Endothelial cell of umbilical vein (primary cell): ENCODE measurements around the gene STRBP. TPM values are rescaled to one million over a fixed set of nuclear protein-coding genes. Genes with fewer than 3 reads are reported as not detected.

Source experiments
- BruUV-seq: library from RNA; stranded (reverse); fragments of 400-500 nt; replicated peaks from 2 replicates; lab custom pipeline; 2021; lab: Mats Ljungman, UMichigan
- CTCF ChIA-PET: fragments of 300-600, 350-600 bp; sonication (Branson Sonifier 250); formaldehyde crosslinking; loops from one replicate; lab custom pipeline; 2021; ENCODE audit warnings: antibody characterized with exemption, inconsistent platforms; lab: Charles Lee
- POLR2A ChIA-PET: fragments of 300-600, 350-600 bp; sonication (Branson Sonifier 250); formaldehyde crosslinking; loops from one replicate; lab custom pipeline; 2021; ENCODE audit warnings: antibody characterized with exemption, inconsistent platforms; lab: Charles Lee
- DNase-seq: peaks from one replicate; pipeline ENCODE4 v3.0.0-alpha.2; 2011; ENCODE audit warnings: low read depth, low spot score
- FAIRE-seq: peaks from 2 replicates; lab custom pipeline; 2011; peaks lifted over from hg19 to GRCh38; lab: Jason Lieb, UNC
- H2AFZ ChIP-seq: 2 replicates; pipeline ENCODE4 v1.6.0; 2012; ENCODE audit warnings: low read depth, low read length, control low read depth, inconsistent platforms
- H3K27ac ChIP-seq: 2 replicates; pipeline ENCODE4 v1.5.1; 2011; ENCODE audit warnings: low read depth, mild to moderate bottlenecking, control low read depth, low read length, moderate library complexity; ENCODE audit not compliant: insufficient read depth
- H3K27me3 ChIP-seq, 2 experiments: 2 replicates each; pipeline versions ENCODE4 v1.6.0 to v1.6.1; 2011; ENCODE audit warnings: low read length in 2 of 2, mixed read lengths in 1 of 2; ENCODE audit not compliant: control insufficient read depth in 2 of 2, insufficient read depth in 2 of 2
- H3K36me3 ChIP-seq, 2 experiments: 2 replicates in 1 of 2; 3 replicates in 1 of 2; pipeline ENCODE4 v1.5.1; 2011; ENCODE audit warnings: low read length in 2 of 2, mild to moderate bottlenecking in 1 of 2, moderate library complexity in 1 of 2; ENCODE audit not compliant: control insufficient read depth in 2 of 2, insufficient read depth in 2 of 2; ENCODE audit errors: extremely low read depth in 1 of 2
- H3K4me1 ChIP-seq: 3 replicates; pipeline ENCODE4 v1.5.1; 2011; ENCODE audit warnings: mild to moderate bottlenecking, low read length; ENCODE audit not compliant: control insufficient read depth, insufficient read depth; ENCODE audit errors: extremely low read depth
- H3K4me2 ChIP-seq: 2 replicates; pipeline ENCODE4 v1.6.1; 2011; ENCODE audit warnings: low read length, control low read depth, mixed read lengths; ENCODE audit not compliant: insufficient read depth
- H3K4me3 ChIP-seq, 3 experiments: fragments of 200-600 bp in 1 of 3; sonication (generic), shearing (Covaris generic) in 1 of 3; replicated peaks in 1 of 3; 2 replicates each; pipeline ENCODE4 v1.5.1; 2011 to 2016; ENCODE audit warnings: control low read depth in 3 of 3, low read length in 3 of 3, mild to moderate bottlenecking in 2 of 3, inconsistent platforms in 1 of 3, low read depth in 1 of 3, moderate library complexity in 1 of 3; ENCODE audit not compliant: insufficient read depth in 1 of 3
- H3K79me2 ChIP-seq: 2 replicates; pipeline ENCODE4 v1.6.0; 2012; ENCODE audit warnings: low read length, inconsistent platforms; ENCODE audit not compliant: control insufficient read depth, insufficient read depth
- H3K9ac ChIP-seq: replicated peaks from 2 replicates; pipeline ENCODE3; 2011; ENCODE audit warnings: low read length, control low read depth; ENCODE audit not compliant: insufficient read depth; ENCODE audit errors: extremely low read depth
- H3K9me1 ChIP-seq: replicated peaks from 3 replicates; pipeline ENCODE4 v1.6.0; 2011; ENCODE audit warnings: mild to moderate bottlenecking, low read length; ENCODE audit not compliant: control insufficient read depth, insufficient read depth; ENCODE audit errors: extremely low read depth
- H3K9me3 ChIP-seq: replicated peaks from 2 replicates; pipeline ENCODE4 v1.5.1; 2012; ENCODE audit warnings: low read length, inconsistent platforms; ENCODE audit not compliant: control insufficient read depth, insufficient read depth
- H4K20me1 ChIP-seq: replicated peaks from 2 replicates; pipeline ENCODE3; 2011; ENCODE audit warnings: mild to moderate bottlenecking, low read length; ENCODE audit not compliant: control insufficient read depth, insufficient read depth; ENCODE audit errors: extremely low read depth
- CTCF ChIP-seq, 2 donors: IDR thresholded peaks; 1 replicate in 1 of 2; 2 replicates in 1 of 2; pipeline ENCODE4 v1.5.1; 2011; ENCODE audit warnings: low read length in 2 of 2, mild to moderate bottlenecking in 2 of 2, moderate library complexity in 2 of 2, control low read depth in 1 of 2, inconsistent platforms in 1 of 2, low read depth in 1 of 2; ENCODE audit not compliant: insufficient read depth in 1 of 2; ENCODE audit errors: extremely low read depth in 1 of 2
- EZH2 ChIP-seq: IDR thresholded peaks from 2 replicates; pipeline ENCODE4 v1.6.1; 2012; ENCODE audit warnings: borderline replicate concordance, low read depth, mild to moderate bottlenecking, moderate library complexity, low read length, inconsistent platforms; ENCODE audit not compliant: severe bottlenecking
- FOS ChIP-seq: IDR thresholded peaks from 2 replicates; pipeline ENCODE4 v1.6.1; 2011; ENCODE audit warnings: mild to moderate bottlenecking, low read length, moderate library complexity, borderline replicate concordance; ENCODE audit not compliant: insufficient read depth
- GATA2 ChIP-seq: IDR thresholded peaks from 2 replicates; pipeline ENCODE4 v1.7.0; 2011; ENCODE audit warnings: low read depth, mild to moderate bottlenecking, moderate library complexity, mixed read lengths, low read length; ENCODE audit not compliant: insufficient read length, insufficient read depth
- JUN ChIP-seq: IDR thresholded peaks from 2 replicates; pipeline ENCODE4 v1.6.1; 2011; ENCODE audit warnings: borderline replicate concordance, low read depth; ENCODE audit not compliant: insufficient read length, insufficient read depth
- MAX ChIP-seq: IDR thresholded peaks from 2 replicates; pipeline ENCODE4 v1.6.1; 2011; ENCODE audit not compliant: insufficient read depth, insufficient read length
- MYC ChIP-seq: IDR thresholded peaks from one replicate; pipeline ENCODE4 v1.6.1; 2011; ENCODE audit warnings: mild to moderate bottlenecking, low read depth, low read length
- POLR2A ChIP-seq: IDR thresholded peaks from 2 replicates; pipeline ENCODE4 v1.6.1; 2012; ENCODE audit warnings: low read depth, mild to moderate bottlenecking, control low read depth, low read length
- POLR2AphosphoS5 ChIP-seq: IDR thresholded peaks from 2 replicates; pipeline ENCODE4 v1.6.1; 2012; ENCODE audit warnings: low read depth, mild to moderate bottlenecking, control low read depth, low read length, moderate library complexity; ENCODE audit not compliant: insufficient read depth
- dilution Hi-C: fragments of 300-500 bp; cut with MboI; formaldehyde crosslinking; loops from one replicate; pipeline ENCODE4 v1.15.0; 2019; ENCODE audit warnings: low sequenced_read_pairs; ENCODE audit not compliant: extremely low pct_ligation_motif_present
- intact Hi-C: fragments of 100-400 bp; cut with micrococcal nuclease; formaldehyde crosslinking; loops from one replicate; pipeline ENCODE4 v1.10.0; 2022
- polyA plus RNA-seq, 4 experiments: library from polyadenylated mRNA; depleted of rRNA in 3 of 4; stranded (reverse) in 3 of 4; unstranded in 1 of 4; fragments of >200 nt; gene quantifications; 2 replicates each; pipeline versions ENCODE4 v1.2.1 to v1.2.3, GENCODE V29; 2011 to 2012; ENCODE audit warnings: missing spikeins in 1 of 4
- total RNA-seq: library from RNA; stranded (reverse); gene quantifications from 2 replicates; pipeline ENCODE4 v1.2.3, GENCODE V29; 2021

STRBP gene
- total and polyA plus RNA-seq, 2 donors (not counting 3 experiments of a cell fraction or from before 2014, with no cell fraction given): 7.7 to 15.4 TPM

GRCh38 chr9:123127512-123128075 is 140.8 kb downstream of the STRBP start:
- ChIA-PET POLR2A (no interaction called here), CTCF (interaction anchor here (2.0 kb wide), 1 partner anchor 98 kb away, joined by 5 read pairs; no protein-coding TSS in a partner anchor)
- Histone ChIP-seq H3K36me3 (peaks cover 0 to 2% of the 10 kb centered on the region in 2 experiments), H2AFZ (no peak overlapping the region), H3K4me2 (no peak overlapping the region), H3K27ac (no peak overlapping the region), H3K9ac (no peak overlapping the region), H3K4me1 (no peaks in the 10 kb centered on the region), H3K9me1 (no peaks in the 10 kb centered on the region), H3K79me2 (no peaks in the 10 kb centered on the region), H3K27me3 (no peaks in the 10 kb centered on the region), H3K4me3 (no peak overlapping the region), H4K20me1 (no peaks in the 10 kb centered on the region), H3K9me3 (no peaks in the 10 kb centered on the region)
- dilution Hi-C loops (no loop called here), intact Hi-C loops (no loop called here)
- no peak for DNase-seq
- FAIRE-seq: no peak
- BruUV-seq: no TSS peak
- TF ChIP-seq MAX: no peak
- no peak for TF ChIP-seq POLR2A
- no peak for TF ChIP-seq MYC
- TF ChIP-seq CTCF (IDR thresholded peaks at IDR 0.05; ENCODE audit: extremely low read depth in 1 of 2, insufficient read depth in 1 of 2, low read depth in 1 of 2, low read length in 2 of 2): no peak
- TF ChIP-seq JUN: no peak
- TF ChIP-seq GATA2: no peak
- TF ChIP-seq EZH2: no peak
- TF ChIP-seq POLR2AphosphoS5: no peak
- TF ChIP-seq FOS: no peak
